Measurements from ENCODE around the gene NYAP2.

The NYAP2 gene

DNA sequence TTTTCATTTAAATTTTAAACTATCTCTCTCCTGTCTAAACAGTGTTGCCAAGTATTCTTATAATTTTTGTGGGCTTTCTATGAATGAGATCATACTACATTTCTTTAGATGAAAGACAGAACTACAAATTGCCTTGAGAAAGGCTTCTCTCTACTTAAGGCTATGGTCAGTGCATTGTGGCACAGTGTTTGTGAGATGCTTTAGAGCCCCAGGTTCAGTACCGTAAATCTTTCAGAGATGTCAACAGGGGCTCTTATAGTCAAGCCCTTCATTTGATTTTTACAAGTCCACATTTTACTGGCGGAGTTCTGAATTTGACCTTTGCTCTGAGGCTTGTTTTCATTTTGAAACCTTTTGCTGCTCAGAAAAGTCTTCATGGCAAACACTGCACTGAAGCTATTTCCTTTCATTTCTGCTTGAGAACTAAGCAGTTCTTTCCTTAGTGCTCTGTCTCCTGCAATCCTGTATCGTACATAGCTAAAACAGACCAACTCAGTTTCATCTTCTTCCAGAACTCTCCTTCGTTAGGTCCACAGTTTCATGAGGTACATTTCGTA, 175.2 kb downstream of the NYAP2 start:
- Histone ChIP-seq H3K9me3 (ENCODE audit: control insufficient read depth in 2 of 2, low read length in 2 of 2) (no peaks in the 10 kb centered on the region), H3K27me3 (ENCODE audit: control insufficient read depth in 2 of 2, insufficient read depth in 2 of 2, low read length in 2 of 2) (no peaks in the 10 kb centered on the region), H3K36me3 (ENCODE audit: control insufficient read depth in 2 of 2, insufficient read depth in 2 of 2, low read length in 2 of 2) (no peaks in the 10 kb centered on the region), H3K4me3 (ENCODE audit: low read length in 2 of 2) (no peak overlapping the region), H3K9ac (ENCODE audit: low read depth in 1 of 2, low read length in 2 of 2) (no peak overlapping the region), H3K4me1 (ENCODE audit: control insufficient read depth in 2 of 2, insufficient read depth in 2 of 2, low read length in 2 of 2) (no peaks in the 10 kb centered on the region), H3K27ac (ENCODE audit: low read depth in 2 of 2, low read length in 2 of 2) (no peak overlapping the region)

GRCh38 chr2:225581135-225581534, 181.6 kb downstream of the NYAP2 start:
- Histone ChIP-seq H3K9me3 (ENCODE audit: control insufficient read depth in 2 of 2, low read length in 2 of 2) (no peaks in the 10 kb centered on the region), H3K36me3 (ENCODE audit: control insufficient read depth in 2 of 2, insufficient read depth in 2 of 2, low read length in 2 of 2) (no peaks in the 10 kb centered on the region), H3K27me3 (ENCODE audit: control insufficient read depth in 2 of 2, insufficient read depth in 2 of 2, low read length in 2 of 2) (no peaks in the 10 kb centered on the region), H3K4me3 (ENCODE audit: low read length in 2 of 2) (no peak overlapping the region), H3K9ac (ENCODE audit: low read depth in 1 of 2, low read length in 2 of 2) (no peak overlapping the region), H3K27ac (ENCODE audit: low read depth in 2 of 2, low read length in 2 of 2) (no peak overlapping the region), H3K4me1 (ENCODE audit: control insufficient read depth in 2 of 2, insufficient read depth in 2 of 2, low read length in 2 of 2) (no peaks in the 10 kb centered on the region)

- no peak overlapping the region for H3K4me3 ChIP-seq (ENCODE audit: low read length in 2 of 2)
- H3K9me3 ChIP-seq (ENCODE audit: control insufficient read depth in 2 of 2, low read length in 2 of 2): no peaks in the 10 kb centered on the region
- H3K9ac ChIP-seq (ENCODE audit: low read depth in 1 of 2, low read length in 2 of 2): no peak overlapping the region
- no peaks in the 10 kb centered on the region for H3K4me1 ChIP-seq (ENCODE audit: control insufficient read depth in 2 of 2, insufficient read depth in 2 of 2, low read length in 2 of 2)
- no peak overlapping the region for H3K27ac ChIP-seq (ENCODE audit: low read depth in 2 of 2, low read length in 2 of 2)
- H3K27me3 ChIP-seq (ENCODE audit: control insufficient read depth in 2 of 2, insufficient read depth in 2 of 2, low read length in 2 of 2): no peaks in the 10 kb centered on the region
- no peaks in the 10 kb centered on the region for H3K36me3 ChIP-seq (ENCODE audit: control insufficient read depth in 2 of 2, insufficient read depth in 2 of 2, low read length in 2 of 2)
Measured at GRCh38 chr2:225581906-225582305, 182.4 kb downstream of the NYAP2 start.

GRCh38 chr2:225582355-225583116, 183.0 kb downstream of the NYAP2 start:
- no peak overlapping the region for H3K4me3 ChIP-seq (ENCODE audit: low read length in 2 of 2)
- H3K4me1 ChIP-seq (ENCODE audit: control insufficient read depth in 2 of 2, insufficient read depth in 2 of 2, low read length in 2 of 2): no peaks in the 10 kb centered on the region
- no peaks in the 10 kb centered on the region for H3K9me3 ChIP-seq (ENCODE audit: control insufficient read depth in 2 of 2, low read length in 2 of 2)
- no peaks in the 10 kb centered on the region for H3K36me3 ChIP-seq (ENCODE audit: control insufficient read depth in 2 of 2, insufficient read depth in 2 of 2, low read length in 2 of 2)
- H3K9ac ChIP-seq (ENCODE audit: low read depth in 1 of 2, low read length in 2 of 2): no peak overlapping the region
- H3K27ac ChIP-seq (ENCODE audit: low read depth in 2 of 2, low read length in 2 of 2): no peak overlapping the region
- no peaks in the 10 kb centered on the region for H3K27me3 ChIP-seq (ENCODE audit: control insufficient read depth in 2 of 2, insufficient read depth in 2 of 2, low read length in 2 of 2)

- Histone ChIP-seq H3K9me3 (ENCODE audit: control insufficient read depth in 2 of 2, low read length in 2 of 2) (no peaks in the 10 kb centered on the region), H3K27ac (ENCODE audit: low read depth in 2 of 2, low read length in 2 of 2) (no peak overlapping the region), H3K4me1 (ENCODE audit: control insufficient read depth in 2 of 2, insufficient read depth in 2 of 2, low read length in 2 of 2) (no peaks in the 10 kb centered on the region), H3K4me3 (ENCODE audit: low read length in 2 of 2) (no peak overlapping the region), H3K36me3 (ENCODE audit: control insufficient read depth in 2 of 2, insufficient read depth in 2 of 2, low read length in 2 of 2) (no peaks in the 10 kb centered on the region), H3K27me3 (ENCODE audit: control insufficient read depth in 2 of 2, insufficient read depth in 2 of 2, low read length in 2 of 2) (no peaks in the 10 kb centered on the region), H3K9ac (ENCODE audit: low read depth in 1 of 2, low read length in 2 of 2) (no peak overlapping the region)
Measured at GRCh38 chr2:225584796-225585195, 185.3 kb downstream of the NYAP2 start.

GRCh38 chr2:225590932-225591331, 191.4 kb downstream of the NYAP2 start:
- Histone ChIP-seq H3K4me3 (ENCODE audit: low read length in 2 of 2) (no peak overlapping the region), H3K36me3 (ENCODE audit: control insufficient read depth in 2 of 2, insufficient read depth in 2 of 2, low read length in 2 of 2) (no peaks in the 10 kb centered on the region), H3K27me3 (ENCODE audit: control insufficient read depth in 2 of 2, insufficient read depth in 2 of 2, low read length in 2 of 2) (no peaks in the 10 kb centered on the region), H3K27ac (ENCODE audit: low read depth in 2 of 2, low read length in 2 of 2) (no peak overlapping the region), H3K9ac (ENCODE audit: low read depth in 1 of 2, low read length in 2 of 2) (no peak overlapping the region), H3K9me3 (ENCODE audit: control insufficient read depth in 2 of 2, low read length in 2 of 2) (no peaks in the 10 kb centered on the region), H3K4me1 (ENCODE audit: control insufficient read depth in 2 of 2, insufficient read depth in 2 of 2, low read length in 2 of 2) (no peaks in the 10 kb centered on the region)

- H3K27me3 ChIP-seq (ENCODE audit: control insufficient read depth in 2 of 2, insufficient read depth in 2 of 2, low read length in 2 of 2): no peaks in the 10 kb centered on the region
- no peak overlapping the region for H3K4me3 ChIP-seq (ENCODE audit: low read length in 2 of 2)
- no peak overlapping the region for H3K27ac ChIP-seq (ENCODE audit: low read depth in 2 of 2, low read length in 2 of 2)
- H3K9me3 ChIP-seq (ENCODE audit: control insufficient read depth in 2 of 2, low read length in 2 of 2): no peaks in the 10 kb centered on the region
- H3K4me1 ChIP-seq (ENCODE audit: control insufficient read depth in 2 of 2, insufficient read depth in 2 of 2, low read length in 2 of 2): no peaks in the 10 kb centered on the region
- no peak overlapping the region for H3K9ac ChIP-seq (ENCODE audit: low read depth in 1 of 2, low read length in 2 of 2)
- no peaks in the 10 kb centered on the region for H3K36me3 ChIP-seq (ENCODE audit: control insufficient read depth in 2 of 2, insufficient read depth in 2 of 2, low read length in 2 of 2)
Measured at GRCh38 chr2:225597911-225598310, 198.4 kb downstream of the NYAP2 start.

- Histone ChIP-seq H3K27me3 (ENCODE audit: control insufficient read depth in 2 of 2, insufficient read depth in 2 of 2, low read length in 2 of 2) (no peaks in the 10 kb centered on the region), H3K4me1 (ENCODE audit: control insufficient read depth in 2 of 2, insufficient read depth in 2 of 2, low read length in 2 of 2) (no peaks in the 10 kb centered on the region), H3K9me3 (ENCODE audit: control insufficient read depth in 2 of 2, low read length in 2 of 2) (no peaks in the 10 kb centered on the region), H3K36me3 (ENCODE audit: control insufficient read depth in 2 of 2, insufficient read depth in 2 of 2, low read length in 2 of 2) (no peaks in the 10 kb centered on the region), H3K9ac (ENCODE audit: low read depth in 1 of 2, low read length in 2 of 2) (no peak overlapping the region), H3K4me3 (ENCODE audit: low read length in 2 of 2) (no peak overlapping the region), H3K27ac (ENCODE audit: low read depth in 2 of 2, low read length in 2 of 2) (no peak overlapping the region)
Measured at GRCh38 chr2:225598426-225598825, 198.9 kb downstream of the NYAP2 start.

GRCh38 chr2:225598897-225599296, 199.4 kb downstream of the NYAP2 start:
- no peaks in the 10 kb centered on the region for H3K27me3 ChIP-seq (ENCODE audit: control insufficient read depth in 2 of 2, insufficient read depth in 2 of 2, low read length in 2 of 2)
- no peak overlapping the region for H3K27ac ChIP-seq (ENCODE audit: low read depth in 2 of 2, low read length in 2 of 2)
- no peak overlapping the region for H3K9ac ChIP-seq (ENCODE audit: low read depth in 1 of 2, low read length in 2 of 2)
- H3K9me3 ChIP-seq (ENCODE audit: control insufficient read depth in 2 of 2, low read length in 2 of 2): no peaks in the 10 kb centered on the region
- no peak overlapping the region for H3K4me3 ChIP-seq (ENCODE audit: low read length in 2 of 2)
- H3K36me3 ChIP-seq (ENCODE audit: control insufficient read depth in 2 of 2, insufficient read depth in 2 of 2, low read length in 2 of 2): no peaks in the 10 kb centered on the region
- H3K4me1 ChIP-seq (ENCODE audit: control insufficient read depth in 2 of 2, insufficient read depth in 2 of 2, low read length in 2 of 2): no peaks in the 10 kb centered on the region

DNA sequence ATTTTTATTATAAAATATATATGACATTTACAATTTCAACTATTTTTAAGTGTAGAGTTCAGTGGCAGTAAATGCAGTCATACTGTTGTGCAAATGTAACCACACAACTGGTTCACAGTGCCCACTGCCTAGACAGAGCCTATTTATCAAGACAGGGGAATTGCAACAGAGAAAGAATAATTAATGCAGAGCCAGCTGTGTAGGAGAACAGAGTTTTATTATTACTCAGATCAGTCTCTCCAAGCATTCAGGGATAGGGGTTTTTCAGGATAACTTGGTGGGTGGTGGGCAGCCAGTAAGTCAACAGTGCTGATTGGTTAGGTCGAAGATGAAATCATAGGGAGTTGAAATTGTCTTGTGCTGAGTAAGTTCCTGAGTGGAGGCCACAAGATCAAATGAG, 200.3 kb downstream of the NYAP2 start:
- no peaks in the 10 kb centered on the region for H3K4me1 ChIP-seq (ENCODE audit: control insufficient read depth in 2 of 2, insufficient read depth in 2 of 2, low read length in 2 of 2)
- no peaks in the 10 kb centered on the region for H3K9me3 ChIP-seq (ENCODE audit: control insufficient read depth in 2 of 2, low read length in 2 of 2)
- no peaks in the 10 kb centered on the region for H3K27me3 ChIP-seq (ENCODE audit: control insufficient read depth in 2 of 2, insufficient read depth in 2 of 2, low read length in 2 of 2)
- no peak overlapping the region for H3K9ac ChIP-seq (ENCODE audit: low read depth in 1 of 2, low read length in 2 of 2)
- no peaks in the 10 kb centered on the region for H3K36me3 ChIP-seq (ENCODE audit: control insufficient read depth in 2 of 2, insufficient read depth in 2 of 2, low read length in 2 of 2)
- no peak overlapping the region for H3K4me3 ChIP-seq (ENCODE audit: low read length in 2 of 2)
- H3K27ac ChIP-seq (ENCODE audit: low read depth in 2 of 2, low read length in 2 of 2): no peak overlapping the region
